Measurements from ENCODE around the gene ADD1.

DNA sequence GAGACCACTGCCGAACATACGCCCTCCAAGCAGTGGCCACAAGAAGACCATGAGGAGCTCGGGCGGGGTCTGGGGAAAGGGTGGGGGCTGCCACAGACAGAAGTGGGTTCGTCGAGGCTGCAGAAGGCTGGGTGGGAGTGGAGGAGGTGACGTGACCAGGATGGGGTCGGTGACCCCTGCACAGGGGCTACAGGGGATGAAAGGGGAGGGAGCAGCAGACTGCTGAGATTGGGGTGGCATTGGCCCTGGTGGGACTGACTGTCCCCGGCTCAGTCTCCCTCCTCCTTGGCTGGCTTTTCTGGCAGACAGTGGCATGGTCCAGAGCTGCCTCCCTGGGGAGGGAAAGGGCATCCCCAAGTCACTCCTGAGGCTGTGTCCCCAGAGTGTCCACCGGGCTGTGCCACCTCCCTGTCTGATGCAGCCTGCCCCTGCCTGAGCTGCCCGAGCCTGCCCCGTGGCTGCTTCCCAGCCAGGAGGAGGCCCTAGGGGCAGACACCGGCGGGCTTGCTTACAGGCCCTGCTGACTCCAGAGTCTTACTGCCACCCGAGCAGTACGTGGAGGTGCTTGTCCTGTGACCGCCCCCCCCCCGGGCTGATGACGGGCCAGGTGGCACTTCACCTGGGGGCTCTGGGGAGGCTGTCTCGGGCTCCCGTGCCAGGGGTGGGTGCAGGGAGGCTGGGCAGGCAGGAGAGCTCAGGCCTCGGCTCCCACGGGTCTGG is 43.5 kb upstream of the ADD1 start:
- TF ChIP-seq, protein P1, sequence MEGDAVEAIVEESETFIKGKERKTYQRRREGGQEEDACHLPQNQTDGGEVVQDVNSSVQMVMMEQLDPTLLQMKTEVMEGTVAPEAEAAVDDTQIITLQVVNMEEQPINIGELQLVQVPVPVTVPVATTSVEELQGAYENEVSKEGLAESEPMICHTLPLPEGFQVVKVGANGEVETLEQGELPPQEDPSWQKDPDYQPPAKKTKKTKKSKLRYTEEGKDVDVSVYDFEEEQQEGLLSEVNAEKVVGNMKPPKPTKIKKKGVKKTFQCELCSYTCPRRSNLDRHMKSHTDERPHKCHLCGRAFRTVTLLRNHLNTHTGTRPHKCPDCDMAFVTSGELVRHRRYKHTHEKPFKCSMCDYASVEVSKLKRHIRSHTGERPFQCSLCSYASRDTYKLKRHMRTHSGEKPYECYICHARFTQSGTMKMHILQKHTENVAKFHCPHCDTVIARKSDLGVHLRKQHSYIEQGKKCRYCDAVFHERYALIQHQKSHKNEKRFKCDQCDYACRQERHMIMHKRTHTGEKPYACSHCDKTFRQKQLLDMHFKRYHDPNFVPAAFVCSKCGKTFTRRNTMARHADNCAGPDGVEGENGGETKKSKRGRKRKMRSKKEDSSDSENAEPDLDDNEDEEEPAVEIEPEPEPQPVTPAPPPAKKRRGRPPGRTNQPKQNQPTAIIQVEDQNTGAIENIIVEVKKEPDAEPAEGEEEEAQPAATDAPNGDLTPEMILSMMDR (IDR thresholded peaks at IDR 0.05; ENCODE audit: low read depth, low read length, poor library complexity, severe bottlenecking), result no peak
- TF ChIP-seq EZH2phosphoT487 (IDR thresholded peaks at IDR 0.05; ENCODE audit: borderline replicate concordance, low read length), result no peak

Data from DOHH2 (cell line).